DND-41 (cell line): Measurements from ENCODE around the gene SDK2.

Experiments used
- CTCF ChIP-seq: IDR thresholded peaks from 2 replicates; pipeline ENCODE4 v1.5.1; 2012; ENCODE audit warnings: borderline replicate concordance, low read length, moderate library complexity, mild to moderate bottlenecking; ENCODE audit not compliant: poor library complexity, severe bottlenecking; ENCODE audit errors: extremely low read depth
- EZH2 ChIP-seq: IDR thresholded peaks from 3 replicates; pipeline ENCODE4 v1.6.1; 2012; ENCODE audit warnings: borderline replicate concordance, low read depth, mild to moderate bottlenecking, moderate library complexity, low read length, inconsistent platforms; ENCODE audit not compliant: severe bottlenecking

- TF ChIP-seq CTCF (no peak), EZH2 (no peak)
These were observed 136.0 kb downstream of the SDK2 start for GRCh38 chr17:73508057-73508930.
